ENCODE measurements around the gene BHLHA15. TPM values are rescaled to one million over a fixed set of nuclear protein-coding genes. Genes with fewer than 3 reads are reported as not detected.

The BHLHA15 gene
- total RNA-seq, 1 experiment from 2014 or later = 2.4 TPM

Other genes with a start within 250 kb of the BHLHA15 start
- not detected in 2 replicates for gene OCM2, start 221.2 kb upstream of the BHLHA15 start, total RNA-seq (2014; rRNA removed; shearing (Covaris generic))
- gene LMTK2, start 104.6 kb upstream of the BHLHA15 start, total RNA-seq (2014; rRNA removed; shearing (Covaris generic)) = 12.0 and 13.3 TPM in 2 replicates
- gene TECPR1, start 40.8 kb downstream of the BHLHA15 start, total RNA-seq (2014; rRNA removed; shearing (Covaris generic)) = 8.8 and 10.5 TPM in 2 replicates
- 82.3 and 84.1 TPM in 2 replicates for gene BRI3, start 70.2 kb downstream of the BHLHA15 start, total RNA-seq (2014; rRNA removed; shearing (Covaris generic))
- gene BAIAP2L1, start 189.7 kb downstream of the BHLHA15 start, total RNA-seq (2014; rRNA removed; shearing (Covaris generic)) = 29.9 and 31.5 TPM in 2 replicates

Data from NCI-H460 (cell line).